Osteocyte (in vitro differentiated cells): ENCODE measurements around the gene AHSA1. TPM values are rescaled to one million over a fixed set of nuclear protein-coding genes. Genes with fewer than 3 reads are reported as not detected.
"Not testable (repeated sequence)": the region's sequence is repeated elsewhere in the genome, so short reads cannot be mapped to it uniquely, and the experiment has no call there.

Experiments used
- DNase-seq: peaks from one replicate; pipeline ENCODE4 v3.0.0; 2021; ENCODE audit warnings: mixed read lengths; ENCODE audit not compliant: unreplicated experiment; ENCODE audit errors: extremely low spot score
- H3K27ac Mint-ChIP-seq: one replicate; pipeline ENCODE4 v1.8.0; 2021; ENCODE audit warnings: mild to moderate bottlenecking, mixed read lengths; ENCODE audit not compliant: unreplicated experiment
- H3K27me3 Mint-ChIP-seq: one replicate; pipeline ENCODE4 v1.8.0; 2021; ENCODE audit warnings: mixed read lengths; ENCODE audit not compliant: unreplicated experiment
- H3K36me3 Mint-ChIP-seq: one replicate; pipeline ENCODE4 v1.8.0; 2021; ENCODE audit warnings: mixed read lengths; ENCODE audit not compliant: unreplicated experiment
- H3K4me1 Mint-ChIP-seq: one replicate; pipeline ENCODE4 v1.8.0; 2021; ENCODE audit warnings: mixed read lengths; ENCODE audit not compliant: unreplicated experiment
- H3K4me3 Mint-ChIP-seq: one replicate; pipeline ENCODE4 v1.8.0; 2021; ENCODE audit warnings: mild to moderate bottlenecking, moderate library complexity, mixed read lengths; ENCODE audit not compliant: unreplicated experiment
- H3K9me3 Mint-ChIP-seq: one replicate; pipeline ENCODE4 v1.8.0; 2021; ENCODE audit warnings: mixed read lengths; ENCODE audit not compliant: unreplicated experiment
- CTCF ChIP-seq: fragments of 200-600 bp; sonication (generic); IDR thresholded peaks from 2 replicates; pipeline ENCODE4 v1.5.0; 2021; ENCODE audit warnings: antibody characterized with exemption, mild to moderate bottlenecking, moderate library complexity
- long read RNA-seq: library from polyadenylated mRNA; unstranded; transcript quantifications from one replicate; pipeline ENCODE4 v2.0.0, GENCODE V29; 2021
- total RNA-seq: library from RNA; stranded (reverse); gene quantifications from 2 replicates; pipeline ENCODE4 v1.2.1, GENCODE V29; 2021

AHSA1 gene
- 115 TPM in 2 replicates for total RNA-seq
- long read RNA-seq, transcript AHSA1-201 (9 exons, 1,402 nt) = major isoform, 303 of 323 reads
- long read RNA-seq, transcript AHSA1-205 (9 exons, 1,048 nt) = minor isoform, 5 of 323 reads
- long read RNA-seq, partial matches to known transcripts = 2 of 323 reads
- long read RNA-seq, other reads (novel, unspliced or antisense) = 8 of 323 reads

- Mint-ChIP-seq H3K27ac (peak within 1 kb of the TSS; percentile 100), H3K27me3 (no peaks in the 10 kb centered on the region), H3K4me1 (peaks cover 23% of the 10 kb centered on the region), H3K9me3 (no peaks in the 10 kb centered on the region), H3K4me3 (peak within 1 kb of the TSS; percentile 99), H3K36me3 (peaks cover 26% of the 10 kb centered on the region)
- TF ChIP-seq CTCF = no peak
- peak; percentile 97 for DNase-seq
Measured at GRCh38 chr14:77457522-77458248, at the start of gene AHSA1, which contains the start of gene VIPAS39. Gene AHSA1, plus strand, starts transcription at chr14:77458093. Its CDS starts 97 bp downstream, at chr14:77458190. Gene VIPAS39, minus strand, starts transcription at chr14:77457601. Its CDS starts 3,499 bp downstream, at chr14:77454102.

GRCh38 chr14:77409131-77409533 lies 48.8 kb upstream of the AHSA1 start:
- Mint-ChIP-seq H3K4me1 (no peaks in the 10 kb centered on the region), H3K4me3 (no peak overlapping the region), H3K27me3 (no peaks in the 10 kb centered on the region), H3K36me3 (no peaks in the 10 kb centered on the region), H3K9me3 (no peaks in the 10 kb centered on the region), H3K27ac (no peak overlapping the region)
- DNase-seq = no peak
- TF ChIP-seq CTCF = peak; percentile 35

- not testable (repeated sequence) for DNase-seq, H3K4me3 Mint-ChIP-seq, H3K4me1 Mint-ChIP-seq, H3K27me3 Mint-ChIP-seq, H3K27ac Mint-ChIP-seq, H3K36me3 Mint-ChIP-seq
- H3K9me3 Mint-ChIP-seq = peaks cover 13% of the 10 kb centered on the region
Measured at GRCh38 chr14:77415403-77416030, 42.4 kb upstream of the AHSA1 start.

GRCh38 chr14:77416098-77416497 lies 41.8 kb upstream of the AHSA1 start:
- not testable (repeated sequence) for H3K36me3 Mint-ChIP-seq, H3K27me3 Mint-ChIP-seq, H3K27ac Mint-ChIP-seq, DNase-seq, H3K4me1 Mint-ChIP-seq, H3K4me3 Mint-ChIP-seq
- peaks cover 13% of the 10 kb centered on the region for H3K9me3 Mint-ChIP-seq

GRCh38 chr14:77416836-77417235 lies 41.1 kb upstream of the AHSA1 start:
- TF ChIP-seq CTCF = no peak
- no peak overlapping the region for H3K27ac Mint-ChIP-seq
- peaks cover 13% of the 10 kb centered on the region for H3K9me3 Mint-ChIP-seq
- peaks cover 5% of the 10 kb centered on the region for H3K4me1 Mint-ChIP-seq
- H3K4me3 Mint-ChIP-seq = no peak overlapping the region
- no peaks in the 10 kb centered on the region for H3K27me3 Mint-ChIP-seq
- no peak for DNase-seq
- H3K36me3 Mint-ChIP-seq = peaks cover 15% of the 10 kb centered on the region

GRCh38 chr14:77421201-77421600 lies 36.7 kb upstream of the AHSA1 start:
- Mint-ChIP-seq H3K36me3 (peaks cover 43% of the 10 kb centered on the region), H3K27ac (no peak overlapping the region), H3K4me1 (peaks cover 6% of the 10 kb centered on the region), H3K9me3 (peaks cover 13% of the 10 kb centered on the region), H3K4me3 (no peak overlapping the region), H3K27me3 (no peaks in the 10 kb centered on the region)
- no peak for TF ChIP-seq CTCF
- DNase-seq = no peak
